ENCODE data around the gene PRM1.
"Not testable (repeated sequence)": the region's sequence is repeated elsewhere in the genome, so short reads cannot be mapped to it uniquely, and the experiment has no call there.

Gene PRM1

GRCh38 chr16:11290102-11290893 is 9.2 kb upstream of the PRM1 start:
- no peaks in the 10 kb centered on the region for H3K4me1 ChIP-seq (ENCODE audit: control insufficient read depth, insufficient read depth, low read length)
- no peaks in the 10 kb centered on the region for H3K9me3 ChIP-seq (ENCODE audit: control insufficient read depth, low read length)
- no peak overlapping the region for H3K9ac ChIP-seq (ENCODE audit: low read length)

GRCh38 chr16:11289696-11290095 is 8.6 kb upstream of the PRM1 start:
- not testable (repeated sequence) for H3K4me1 ChIP-seq (ENCODE audit: control insufficient read depth, insufficient read depth, low read length); H3K9ac ChIP-seq (ENCODE audit: low read length); H3K27me3 ChIP-seq (ENCODE audit: control insufficient read depth, insufficient read depth, low read length); H3K9me3 ChIP-seq (ENCODE audit: control insufficient read depth, low read length); H3K36me3 ChIP-seq (ENCODE audit: control insufficient read depth, insufficient read depth, low read length); H3K4me3 ChIP-seq (ENCODE audit: low read length)

More at GRCh38 chr16:11290102-11290893, 9.2 kb upstream of the PRM1 start:
- no peak overlapping the region for H3K4me3 ChIP-seq (ENCODE audit: low read length)
- no peaks in the 10 kb centered on the region for H3K36me3 ChIP-seq (ENCODE audit: control insufficient read depth, insufficient read depth, low read length)
- no peaks in the 10 kb centered on the region for H3K27me3 ChIP-seq (ENCODE audit: control insufficient read depth, insufficient read depth, low read length)

DNA sequence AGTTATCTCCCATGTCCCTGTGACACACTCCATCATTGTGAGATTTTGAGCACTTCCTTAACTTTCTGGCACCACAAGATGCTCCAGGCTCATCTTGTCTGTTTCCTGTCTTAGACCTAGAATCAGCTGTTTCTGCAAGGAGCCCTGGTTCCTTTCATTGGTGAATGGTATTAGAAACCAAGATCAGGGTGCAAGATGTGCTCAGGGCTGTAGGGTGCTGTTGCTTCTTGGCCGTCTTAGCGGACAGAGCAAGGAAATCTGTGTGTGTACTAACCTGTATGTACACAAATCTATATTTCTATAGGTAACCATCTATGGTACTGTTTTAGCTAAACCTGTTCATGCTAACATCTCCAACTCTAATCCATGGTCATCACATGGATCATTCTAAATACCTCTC is 8.1 kb upstream of the PRM1 start:
- Histone ChIP-seq H3K9ac (ENCODE audit: low read length) (no peak overlapping the region), H3K27me3 (ENCODE audit: control insufficient read depth, insufficient read depth, low read length) (no peaks in the 10 kb centered on the region), H3K36me3 (ENCODE audit: control insufficient read depth, insufficient read depth, low read length) (no peaks in the 10 kb centered on the region), H3K4me1 (ENCODE audit: control insufficient read depth, insufficient read depth, low read length) (no peaks in the 10 kb centered on the region), H3K4me3 (ENCODE audit: low read length) (no peak overlapping the region), H3K9me3 (ENCODE audit: control insufficient read depth, low read length) (no peaks in the 10 kb centered on the region)

DNA sequence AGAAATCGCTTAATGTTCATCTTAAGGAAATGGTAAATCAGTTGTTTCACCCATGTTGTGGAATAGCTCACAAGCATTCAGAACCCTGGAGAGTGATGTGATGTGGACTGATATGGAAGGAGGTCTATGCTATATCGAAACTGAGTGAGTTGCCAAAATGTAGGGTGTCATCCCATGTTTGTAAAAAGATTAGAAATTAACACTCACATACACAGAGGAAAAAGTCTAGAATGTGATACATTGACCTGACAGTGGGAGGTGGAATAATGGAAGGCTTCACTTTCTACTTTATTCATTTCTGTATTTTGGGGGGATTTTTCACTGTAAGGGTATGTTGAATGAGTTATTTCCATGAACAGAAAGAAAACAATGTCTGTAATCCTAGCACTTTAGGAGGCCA is 4.7 kb upstream of the PRM1 start:
- H3K36me3 ChIP-seq (ENCODE audit: control insufficient read depth, insufficient read depth, low read length) = no peaks in the 10 kb centered on the region
- H3K27me3 ChIP-seq (ENCODE audit: control insufficient read depth, insufficient read depth, low read length) = no peaks in the 10 kb centered on the region
- no peak overlapping the region for H3K9ac ChIP-seq (ENCODE audit: low read length)
- H3K4me3 ChIP-seq (ENCODE audit: low read length) = no peak overlapping the region
- H3K9me3 ChIP-seq (ENCODE audit: control insufficient read depth, low read length) = no peaks in the 10 kb centered on the region
- peaks cover 4% of the 10 kb centered on the region for H3K4me1 ChIP-seq (ENCODE audit: control insufficient read depth, insufficient read depth, low read length)

DNA sequence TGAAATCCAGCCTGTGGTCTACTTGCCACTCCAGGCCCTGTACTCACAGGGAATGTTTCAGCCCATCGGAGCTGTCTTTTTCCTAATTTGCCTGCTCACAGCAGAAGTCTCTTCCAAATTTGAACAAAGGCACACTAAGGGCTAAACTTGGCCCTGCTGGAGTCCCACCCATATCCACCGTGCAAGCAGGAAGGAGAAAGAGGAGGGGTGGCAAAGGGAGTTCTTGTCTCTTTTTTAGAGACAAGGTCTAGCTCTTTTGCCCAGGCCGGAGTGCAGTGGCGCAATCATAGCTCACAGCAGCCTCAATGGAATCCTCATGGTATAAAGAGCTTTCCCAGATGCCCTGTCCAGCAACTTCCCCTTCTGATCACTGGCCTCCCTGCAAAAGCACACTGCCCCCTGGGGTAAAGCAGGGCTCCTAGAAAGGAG is 2.7 kb upstream of the PRM1 start:
- Histone ChIP-seq H3K4me1 (ENCODE audit: control insufficient read depth, insufficient read depth, low read length) (peaks cover 16% of the 10 kb centered on the region), H3K4me3 (ENCODE audit: low read length) (no peak overlapping the region), H3K27me3 (ENCODE audit: control insufficient read depth, insufficient read depth, low read length) (no peaks in the 10 kb centered on the region), H3K36me3 (ENCODE audit: control insufficient read depth, insufficient read depth, low read length) (no peaks in the 10 kb centered on the region), H3K9ac (ENCODE audit: low read length) (no peak overlapping the region), H3K9me3 (ENCODE audit: control insufficient read depth, low read length) (no peaks in the 10 kb centered on the region)

GRCh38 chr16:11278681-11279628 is 2.2 kb downstream of the PRM1 start:
- Histone ChIP-seq H3K36me3 (ENCODE audit: control insufficient read depth, insufficient read depth, low read length) (no peaks in the 10 kb centered on the region), H3K9ac (ENCODE audit: low read length) (no peak overlapping the region), H3K4me1 (ENCODE audit: control insufficient read depth, insufficient read depth, low read length) (peaks cover 16% of the 10 kb centered on the region), H3K9me3 (ENCODE audit: control insufficient read depth, low read length) (no peaks in the 10 kb centered on the region), H3K27me3 (ENCODE audit: control insufficient read depth, insufficient read depth, low read length) (no peaks in the 10 kb centered on the region), H3K4me3 (ENCODE audit: low read length) (no peak overlapping the region)

DNA sequence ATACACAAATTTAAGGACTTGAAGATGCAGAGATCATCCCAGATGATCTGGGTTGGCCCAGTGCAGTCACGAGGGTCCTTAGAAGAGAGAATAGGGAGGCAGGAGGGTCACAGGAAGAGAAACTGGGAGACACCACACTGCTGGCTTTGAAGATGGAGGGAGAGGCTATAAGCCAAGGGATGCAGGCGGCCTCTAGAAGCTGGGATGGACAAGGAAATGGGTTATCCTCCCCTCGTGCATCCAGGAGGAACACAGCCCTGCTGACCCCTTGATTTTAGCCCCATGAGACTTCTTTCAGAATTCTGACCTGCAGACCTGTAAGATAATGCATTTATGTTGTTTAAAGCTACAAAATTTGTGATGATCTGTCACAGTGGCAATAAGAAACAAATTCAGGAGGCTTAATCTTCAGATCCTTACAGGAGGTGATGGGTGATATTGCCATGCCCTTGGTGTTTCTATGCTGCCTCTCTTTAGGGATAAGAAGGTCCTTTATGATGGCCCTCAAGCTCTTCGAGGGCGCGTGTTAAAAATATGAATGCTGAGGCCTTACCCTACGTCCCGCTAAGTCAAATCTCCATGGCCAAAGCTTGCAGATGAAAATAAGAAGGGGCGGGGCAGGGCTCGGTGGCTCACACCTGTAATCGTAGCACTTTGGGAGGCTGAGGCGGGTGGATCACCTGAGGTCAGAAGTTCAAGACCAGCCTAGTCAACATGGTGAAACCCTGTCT is 3.4 kb downstream of the PRM1 start:
- Histone ChIP-seq H3K27me3 (ENCODE audit: control insufficient read depth, insufficient read depth, low read length) (no peaks in the 10 kb centered on the region), H3K9ac (ENCODE audit: low read length) (no peak overlapping the region), H3K4me3 (ENCODE audit: low read length) (no peak overlapping the region), H3K4me1 (ENCODE audit: control insufficient read depth, insufficient read depth, low read length) (peaks cover 16% of the 10 kb centered on the region), H3K9me3 (ENCODE audit: control insufficient read depth, low read length) (no peaks in the 10 kb centered on the region), H3K36me3 (ENCODE audit: control insufficient read depth, insufficient read depth, low read length) (no peaks in the 10 kb centered on the region)

DNA sequence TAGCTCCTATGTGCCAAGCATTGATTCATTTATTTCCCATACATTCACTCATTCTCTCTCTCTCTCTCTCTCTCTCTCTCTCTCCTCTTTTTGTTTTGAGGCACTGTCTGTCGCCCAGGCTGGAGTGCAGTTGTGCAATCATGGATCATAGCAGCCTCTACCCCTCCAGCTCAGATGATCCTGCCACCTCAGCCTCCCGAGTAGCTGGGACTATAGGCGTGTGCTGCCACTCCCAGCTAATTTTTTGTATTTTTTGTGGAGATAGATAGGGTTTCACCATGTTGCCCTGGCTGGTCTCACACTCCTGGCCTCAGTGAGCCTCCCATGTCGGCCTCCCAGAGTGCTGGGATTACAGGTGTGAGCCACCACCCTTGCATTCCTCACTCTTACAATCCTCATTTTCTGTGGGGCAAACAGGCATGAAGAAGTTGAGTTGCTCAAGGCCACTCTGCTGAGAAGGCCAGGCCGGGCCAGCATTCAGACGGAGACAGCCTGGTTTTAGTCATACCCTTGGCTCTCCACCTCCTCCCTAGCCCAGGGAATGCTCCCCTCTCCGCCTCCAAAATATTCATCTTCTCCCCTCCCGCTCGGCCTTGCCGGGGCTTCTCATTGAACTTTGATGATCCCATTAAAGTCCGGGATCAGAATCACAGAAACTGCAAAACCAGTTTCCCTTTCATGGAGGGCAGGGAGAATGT is 4.1 kb downstream of the PRM1 start:
- no peaks in the 10 kb centered on the region for H3K36me3 ChIP-seq (ENCODE audit: control insufficient read depth, insufficient read depth, low read length)

DNA sequence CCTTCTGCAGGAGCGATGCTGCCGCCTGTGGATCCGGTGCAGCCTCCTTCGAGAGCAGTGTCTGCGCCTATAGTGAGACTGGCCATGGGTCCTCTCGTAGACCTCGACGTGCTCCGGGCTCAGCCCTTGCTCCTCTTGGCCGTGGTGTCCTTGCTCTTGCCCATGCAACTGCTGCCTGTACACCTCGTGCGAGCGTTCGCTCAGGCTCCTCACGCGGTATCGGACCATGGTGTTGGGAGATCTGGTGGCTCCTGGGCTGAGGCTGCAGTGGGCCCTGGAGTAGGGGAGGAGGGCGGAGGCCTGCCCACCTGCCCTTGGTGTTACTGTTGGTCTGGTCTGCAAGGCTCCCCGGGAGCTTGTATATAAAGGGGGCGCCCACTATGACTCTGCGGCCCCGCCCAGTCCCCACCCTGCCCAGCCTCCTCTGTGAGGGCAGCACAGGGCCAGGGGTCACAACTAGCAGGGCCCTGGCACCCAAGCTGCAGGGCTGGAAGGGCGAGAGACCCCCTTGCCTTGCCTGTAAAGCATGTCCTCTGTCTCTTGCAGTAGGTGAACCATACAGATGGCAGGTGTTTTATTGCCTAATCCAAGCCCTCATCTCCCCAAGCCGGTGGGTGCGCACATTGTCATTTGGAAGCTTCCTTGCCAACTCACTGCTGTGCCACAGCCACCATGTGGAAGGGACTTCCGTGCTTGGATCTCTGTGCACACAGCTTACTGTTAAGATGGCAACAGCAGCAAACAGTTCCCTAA is 4.8 kb downstream of the PRM1 start, which contains the start of gene PRM2:
PRM2 (minus strand) TSS at position 338 of the 753 bp plus-strand sequence; CDS start at position 228, 110 bp downstream.
- Histone ChIP-seq H3K4me1 (ENCODE audit: control insufficient read depth, insufficient read depth, low read length) (peaks cover 16% of the 10 kb centered on the region), H3K4me3 (ENCODE audit: low read length) (no peak within 1 kb of the TSS), H3K27me3 (ENCODE audit: control insufficient read depth, insufficient read depth, low read length) (no peaks in the 10 kb centered on the region), H3K9me3 (ENCODE audit: control insufficient read depth, low read length) (no peaks in the 10 kb centered on the region), H3K9ac (ENCODE audit: low read length) (no peak within 1 kb of the TSS), H3K36me3 (ENCODE audit: control insufficient read depth, insufficient read depth, low read length) (no peaks in the 10 kb centered on the region)

More for the DNA sequence above, 4.1 kb downstream of the PRM1 start:
- Histone ChIP-seq H3K4me1 (ENCODE audit: control insufficient read depth, insufficient read depth, low read length) (peaks cover 16% of the 10 kb centered on the region), H3K27me3 (ENCODE audit: control insufficient read depth, insufficient read depth, low read length) (no peaks in the 10 kb centered on the region), H3K9me3 (ENCODE audit: control insufficient read depth, low read length) (no peaks in the 10 kb centered on the region), H3K9ac (ENCODE audit: low read length) (no peak overlapping the region), H3K4me3 (ENCODE audit: low read length) (no peak overlapping the region)

DNA sequence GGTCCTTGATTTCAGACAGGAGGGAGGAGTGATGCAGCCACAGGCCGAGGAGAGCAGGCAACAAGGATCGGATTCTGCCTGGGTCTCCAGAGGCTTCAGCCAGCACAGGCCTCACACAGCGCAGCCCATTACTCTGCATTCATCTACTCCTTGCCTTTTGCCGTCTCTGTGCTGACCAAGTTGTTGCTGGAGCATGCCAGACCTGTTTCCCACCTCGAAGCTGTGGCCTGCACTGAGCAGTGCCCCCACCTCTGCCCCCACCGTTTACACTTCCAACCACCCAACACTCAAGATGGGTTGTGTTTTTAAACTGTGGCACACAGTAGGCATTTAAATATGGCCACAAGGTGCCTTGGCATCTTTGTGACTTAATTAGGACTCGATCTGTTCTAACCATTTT is 6.2 kb downstream of the PRM1 start:
- no peaks in the 10 kb centered on the region for H3K27me3 ChIP-seq (ENCODE audit: control insufficient read depth, insufficient read depth, low read length)
- H3K4me3 ChIP-seq (ENCODE audit: low read length) = no peak overlapping the region
- no peak overlapping the region for H3K9ac ChIP-seq (ENCODE audit: low read length)
- no peaks in the 10 kb centered on the region for H3K9me3 ChIP-seq (ENCODE audit: control insufficient read depth, low read length)
- peaks cover 10% of the 10 kb centered on the region for H3K4me1 ChIP-seq (ENCODE audit: control insufficient read depth, insufficient read depth, low read length)
- no peaks in the 10 kb centered on the region for H3K36me3 ChIP-seq (ENCODE audit: control insufficient read depth, insufficient read depth, low read length)
